ENCODE results near the gene CISH.

The CISH gene

DNA sequence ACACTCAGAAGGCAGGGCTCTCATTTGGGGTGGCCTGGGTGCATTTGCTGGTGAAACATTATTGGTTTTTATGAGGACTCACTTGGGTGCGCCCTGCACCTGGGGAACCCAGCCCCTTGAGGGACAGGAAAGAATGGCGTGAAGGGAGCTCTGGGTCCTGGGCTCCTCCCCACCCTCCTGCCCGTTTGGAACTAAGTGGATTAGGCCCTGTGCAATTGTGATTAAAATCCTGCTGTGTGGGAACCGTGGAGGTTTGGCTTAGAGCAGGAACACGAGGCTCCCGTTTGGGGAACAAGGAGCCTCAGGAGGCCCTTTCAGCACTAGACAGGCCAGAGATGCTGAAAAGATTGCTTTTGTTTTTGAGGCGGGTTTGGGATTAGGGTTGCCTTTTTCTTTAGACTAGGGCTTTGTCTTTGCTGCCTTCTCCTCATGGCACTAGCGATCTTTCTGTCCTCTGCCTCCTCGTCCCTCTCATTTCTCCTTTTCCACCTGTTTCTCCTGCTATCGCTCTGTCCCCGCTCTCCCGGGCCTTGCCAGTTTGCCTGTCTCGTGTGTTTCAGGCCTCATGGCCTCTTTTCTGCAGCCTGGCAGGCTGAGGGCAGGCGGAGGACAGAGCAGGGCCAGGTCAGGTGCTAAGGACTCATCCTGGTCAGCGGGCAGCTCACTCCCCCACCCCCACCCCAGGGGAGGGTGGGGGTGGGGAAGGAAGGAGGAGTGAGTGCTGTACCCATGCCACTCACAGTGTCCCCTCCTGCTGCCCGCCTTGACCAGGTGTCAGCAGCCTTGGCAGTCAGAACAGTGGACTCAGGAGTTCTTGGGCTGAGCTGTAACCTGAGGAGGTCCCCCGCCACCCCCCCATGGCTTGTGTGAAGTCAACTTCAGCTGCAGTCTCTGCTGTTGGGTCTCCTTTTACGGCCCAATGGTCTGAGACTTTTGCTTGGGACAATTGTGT lies 13.9 kb upstream of the CISH start:
- ATAC-seq: no peak
- TF ChIP-seq TCF4 (CRISPR knock-in tag; IDR thresholded peaks at IDR 0.05; ENCODE audit: borderline replicate concordance) (no peak), ZC3H10 (CRISPR knock-in tag; IDR thresholded peaks at IDR 0.05) (no peak), SNAI2 (CRISPR knock-in tag; IDR thresholded peaks at IDR 0.05) (no peak), ZNF8 (CRISPR knock-in tag; IDR thresholded peaks at IDR 0.05) (no peak), ZFP3 (CRISPR knock-in tag; IDR thresholded peaks at IDR 0.05) (no peak), ESRRG (CRISPR knock-in tag; IDR thresholded peaks at IDR 0.05) (no peak), BACH2 (CRISPR knock-in tag; IDR thresholded peaks at IDR 0.05; ENCODE audit: borderline replicate concordance) (no peak), GLIS3 (CRISPR knock-in tag; IDR thresholded peaks at IDR 0.05) (no peak), ARNTL (CRISPR knock-in tag; IDR thresholded peaks at IDR 0.05; ENCODE audit: borderline replicate concordance, low read depth) (no peak)
- TF ChIP-seq, protein P1, sequence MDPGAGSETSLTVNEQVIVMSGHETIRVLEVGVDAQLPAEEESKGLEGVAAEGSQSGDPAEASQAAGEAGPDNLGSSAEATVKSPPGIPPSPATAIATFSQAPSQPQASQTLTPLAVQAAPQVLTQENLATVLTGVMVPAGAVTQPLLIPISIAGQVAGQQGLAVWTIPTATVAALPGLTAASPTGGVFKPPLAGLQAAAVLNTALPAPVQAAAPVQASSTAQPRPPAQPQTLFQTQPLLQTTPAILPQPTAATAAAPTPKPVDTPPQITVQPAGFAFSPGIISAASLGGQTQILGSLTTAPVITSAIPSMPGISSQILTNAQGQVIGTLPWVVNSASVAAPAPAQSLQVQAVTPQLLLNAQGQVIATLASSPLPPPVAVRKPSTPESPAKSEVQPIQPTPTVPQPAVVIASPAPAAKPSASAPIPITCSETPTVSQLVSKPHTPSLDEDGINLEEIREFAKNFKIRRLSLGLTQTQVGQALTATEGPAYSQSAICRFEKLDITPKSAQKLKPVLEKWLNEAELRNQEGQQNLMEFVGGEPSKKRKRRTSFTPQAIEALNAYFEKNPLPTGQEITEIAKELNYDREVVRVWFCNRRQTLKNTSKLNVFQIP (CRISPR knock-in tag; IDR thresholded peaks at IDR 0.05; ENCODE audit: borderline replicate concordance, low read depth): no peak
- TF ChIP-seq, protein P2, sequence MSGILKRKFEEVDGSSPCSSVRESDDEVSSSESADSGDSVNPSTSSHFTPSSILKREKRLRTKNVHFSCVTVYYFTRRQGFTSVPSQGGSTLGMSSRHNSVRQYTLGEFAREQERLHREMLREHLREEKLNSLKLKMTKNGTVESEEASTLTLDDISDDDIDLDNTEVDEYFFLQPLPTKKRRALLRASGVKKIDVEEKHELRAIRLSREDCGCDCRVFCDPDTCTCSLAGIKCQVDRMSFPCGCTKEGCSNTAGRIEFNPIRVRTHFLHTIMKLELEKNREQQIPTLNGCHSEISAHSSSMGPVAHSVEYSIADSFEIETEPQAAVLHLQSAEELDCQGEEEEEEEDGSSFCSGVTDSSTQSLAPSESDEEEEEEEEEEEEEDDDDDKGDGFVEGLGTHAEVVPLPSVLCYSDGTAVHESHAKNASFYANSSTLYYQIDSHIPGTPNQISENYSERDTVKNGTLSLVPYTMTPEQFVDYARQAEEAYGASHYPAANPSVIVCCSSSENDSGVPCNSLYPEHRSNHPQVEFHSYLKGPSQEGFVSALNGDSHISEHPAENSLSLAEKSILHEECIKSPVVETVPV (CRISPR knock-in tag; IDR thresholded peaks at IDR 0.05): no peak
- TF ChIP-seq, protein P3, sequence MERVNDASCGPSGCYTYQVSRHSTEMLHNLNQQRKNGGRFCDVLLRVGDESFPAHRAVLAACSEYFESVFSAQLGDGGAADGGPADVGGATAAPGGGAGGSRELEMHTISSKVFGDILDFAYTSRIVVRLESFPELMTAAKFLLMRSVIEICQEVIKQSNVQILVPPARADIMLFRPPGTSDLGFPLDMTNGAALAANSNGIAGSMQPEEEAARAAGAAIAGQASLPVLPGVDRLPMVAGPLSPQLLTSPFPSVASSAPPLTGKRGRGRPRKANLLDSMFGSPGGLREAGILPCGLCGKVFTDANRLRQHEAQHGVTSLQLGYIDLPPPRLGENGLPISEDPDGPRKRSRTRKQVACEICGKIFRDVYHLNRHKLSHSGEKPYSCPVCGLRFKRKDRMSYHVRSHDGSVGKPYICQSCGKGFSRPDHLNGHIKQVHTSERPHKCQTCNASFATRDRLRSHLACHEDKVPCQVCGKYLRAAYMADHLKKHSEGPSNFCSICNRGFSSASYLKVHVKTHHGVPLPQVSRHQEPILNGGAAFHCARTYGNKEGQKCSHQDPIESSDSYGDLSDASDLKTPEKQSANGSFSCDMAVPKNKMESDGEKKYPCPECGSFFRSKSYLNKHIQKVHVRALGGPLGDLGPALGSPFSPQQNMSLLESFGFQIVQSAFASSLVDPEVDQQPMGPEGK (CRISPR knock-in tag; IDR thresholded peaks at IDR 0.05; ENCODE audit: borderline replicate concordance): no peak

DNA sequence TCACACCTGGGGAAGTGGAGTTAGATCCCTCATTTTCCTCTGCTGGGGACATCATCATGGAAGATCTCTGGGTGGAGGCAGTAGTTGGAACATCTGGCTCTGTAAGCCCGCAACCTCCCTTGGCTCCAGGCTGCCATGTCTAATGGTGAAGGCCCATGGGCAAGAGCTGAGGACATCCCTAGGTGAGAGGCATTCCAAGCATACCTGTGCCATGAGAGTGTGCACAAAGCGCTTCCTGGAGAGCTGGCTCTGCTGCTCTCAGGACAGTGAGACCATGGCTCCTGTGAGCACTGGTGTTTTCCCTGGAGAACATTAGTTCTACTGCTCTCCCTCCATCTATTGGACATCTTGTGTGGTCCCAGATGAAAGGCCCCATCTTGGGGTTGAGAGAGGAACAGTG lies 13.1 kb upstream of the CISH start:
- ATAC-seq: no peak
- no peak for TF ChIP-seq ISL1 (CRISPR knock-in tag; IDR thresholded peaks at IDR 0.05)
- no peak for TF ChIP-seq ZNF8 (CRISPR knock-in tag; IDR thresholded peaks at IDR 0.05)
- no peak for TF ChIP-seq TOX (CRISPR knock-in tag; IDR thresholded peaks at IDR 0.05; ENCODE audit: borderline replicate concordance)
- no peak for TF ChIP-seq PPARA (CRISPR knock-in tag; IDR thresholded peaks at IDR 0.05; ENCODE audit: borderline replicate concordance)
- no peak for TF ChIP-seq BACH2 (CRISPR knock-in tag; IDR thresholded peaks at IDR 0.05; ENCODE audit: borderline replicate concordance)
- TF ChIP-seq ZNF565 (CRISPR knock-in tag; conservative IDR thresholded peaks at IDR 0.05; ENCODE audit: low read depth): no peak
- TF ChIP-seq, protein P3 (CRISPR knock-in tag; IDR thresholded peaks at IDR 0.05; ENCODE audit: borderline replicate concordance): no peak
- TF ChIP-seq ARNTL (CRISPR knock-in tag; IDR thresholded peaks at IDR 0.05; ENCODE audit: borderline replicate concordance, low read depth): no peak
- TF ChIP-seq, protein P2 (CRISPR knock-in tag; IDR thresholded peaks at IDR 0.05): no peak
- TF ChIP-seq ZFP30 (CRISPR knock-in tag; IDR thresholded peaks at IDR 0.05): no peak
- no peak for TF ChIP-seq ZC3H10 (CRISPR knock-in tag; IDR thresholded peaks at IDR 0.05)
- no peak for TF ChIP-seq TCF4 (CRISPR knock-in tag; IDR thresholded peaks at IDR 0.05; ENCODE audit: borderline replicate concordance)
- TF ChIP-seq, protein P1 (CRISPR knock-in tag; IDR thresholded peaks at IDR 0.05; ENCODE audit: borderline replicate concordance, low read depth): no peak
- TF ChIP-seq, protein P4, sequence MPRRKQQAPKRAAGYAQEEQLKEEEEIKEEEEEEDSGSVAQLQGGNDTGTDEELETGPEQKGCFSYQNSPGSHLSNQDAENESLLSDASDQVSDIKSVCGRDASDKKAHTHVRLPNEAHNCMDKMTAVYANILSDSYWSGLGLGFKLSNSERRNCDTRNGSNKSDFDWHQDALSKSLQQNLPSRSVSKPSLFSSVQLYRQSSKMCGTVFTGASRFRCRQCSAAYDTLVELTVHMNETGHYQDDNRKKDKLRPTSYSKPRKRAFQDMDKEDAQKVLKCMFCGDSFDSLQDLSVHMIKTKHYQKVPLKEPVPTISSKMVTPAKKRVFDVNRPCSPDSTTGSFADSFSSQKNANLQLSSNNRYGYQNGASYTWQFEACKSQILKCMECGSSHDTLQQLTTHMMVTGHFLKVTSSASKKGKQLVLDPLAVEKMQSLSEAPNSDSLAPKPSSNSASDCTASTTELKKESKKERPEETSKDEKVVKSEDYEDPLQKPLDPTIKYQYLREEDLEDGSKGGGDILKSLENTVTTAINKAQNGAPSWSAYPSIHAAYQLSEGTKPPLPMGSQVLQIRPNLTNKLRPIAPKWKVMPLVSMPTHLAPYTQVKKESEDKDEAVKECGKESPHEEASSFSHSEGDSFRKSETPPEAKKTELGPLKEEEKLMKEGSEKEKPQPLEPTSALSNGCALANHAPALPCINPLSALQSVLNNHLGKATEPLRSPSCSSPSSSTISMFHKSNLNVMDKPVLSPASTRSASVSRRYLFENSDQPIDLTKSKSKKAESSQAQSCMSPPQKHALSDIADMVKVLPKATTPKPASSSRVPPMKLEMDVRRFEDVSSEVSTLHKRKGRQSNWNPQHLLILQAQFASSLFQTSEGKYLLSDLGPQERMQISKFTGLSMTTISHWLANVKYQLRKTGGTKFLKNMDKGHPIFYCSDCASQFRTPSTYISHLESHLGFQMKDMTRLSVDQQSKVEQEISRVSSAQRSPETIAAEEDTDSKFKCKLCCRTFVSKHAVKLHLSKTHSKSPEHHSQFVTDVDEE (CRISPR knock-in tag; IDR thresholded peaks at IDR 0.05): no peak
- TF ChIP-seq SNAI2 (CRISPR knock-in tag; IDR thresholded peaks at IDR 0.05): no peak
- TF ChIP-seq, protein P5, sequence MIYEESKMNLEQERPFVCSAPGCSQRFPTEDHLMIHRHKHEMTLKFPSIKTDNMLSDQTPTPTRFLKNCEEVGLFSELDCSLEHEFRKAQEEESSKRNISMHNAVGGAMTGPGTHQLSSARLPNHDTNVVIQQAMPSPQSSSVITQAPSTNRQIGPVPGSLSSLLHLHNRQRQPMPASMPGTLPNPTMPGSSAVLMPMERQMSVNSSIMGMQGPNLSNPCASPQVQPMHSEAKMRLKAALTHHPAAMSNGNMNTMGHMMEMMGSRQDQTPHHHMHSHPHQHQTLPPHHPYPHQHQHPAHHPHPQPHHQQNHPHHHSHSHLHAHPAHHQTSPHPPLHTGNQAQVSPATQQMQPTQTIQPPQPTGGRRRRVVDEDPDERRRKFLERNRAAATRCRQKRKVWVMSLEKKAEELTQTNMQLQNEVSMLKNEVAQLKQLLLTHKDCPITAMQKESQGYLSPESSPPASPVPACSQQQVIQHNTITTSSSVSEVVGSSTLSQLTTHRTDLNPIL (CRISPR knock-in tag; IDR thresholded peaks at IDR 0.05; ENCODE audit: low read depth): no peak
- no peak for TF ChIP-seq ZFP3 (CRISPR knock-in tag; IDR thresholded peaks at IDR 0.05)
- TF ChIP-seq ZNF70 (CRISPR knock-in tag; IDR thresholded peaks at IDR 0.05): no peak
- TF ChIP-seq OSR1 (CRISPR knock-in tag; IDR thresholded peaks at IDR 0.05): no peak
- no peak for TF ChIP-seq RARB (CRISPR knock-in tag; IDR thresholded peaks at IDR 0.05)
